HEK293T (cell line): ENCODE results near the gene L3MBTL3.

Source experiments
- ARNT ChIP-seq: fragments of 450-650 bp; IDR thresholded peaks from 2 replicates; pipeline ENCODE4 v1.6.1; 2017; ENCODE audit warnings: mild to moderate bottlenecking
- FOXA1 ChIP-seq: fragments of 450-650 bp; IDR thresholded peaks from 2 replicates; pipeline ENCODE4 v1.6.1; 2016; ENCODE audit warnings: mild to moderate bottlenecking
- FOXK2 ChIP-seq: fragments of 450-650 bp; IDR thresholded peaks from 2 replicates; pipeline ENCODE4 v1.6.1; 2016; ENCODE audit warnings: mild to moderate bottlenecking
- FOXM1 ChIP-seq: fragments of 450-650 bp; IDR thresholded peaks from 2 replicates; pipeline ENCODE4 v1.6.1; 2017; ENCODE audit warnings: mild to moderate bottlenecking, borderline replicate concordance
- HDGF ChIP-seq: fragments of 450-650 bp; IDR thresholded peaks from 2 replicates; pipeline ENCODE4 v1.6.1; 2017; ENCODE audit warnings: antibody characterized with exemption, borderline replicate concordance
- NFRKB ChIP-seq: fragments of 450-650 bp; IDR thresholded peaks from 2 replicates; pipeline ENCODE4 v1.6.1; 2016; ENCODE audit warnings: mild to moderate bottlenecking, moderate library complexity
- PKNOX1 ChIP-seq: fragments of 450-650 bp; IDR thresholded peaks from 2 replicates; pipeline ENCODE4 v1.6.1; 2016
- SP1 ChIP-seq: fragments of 450-650 bp; IDR thresholded peaks from 2 replicates; pipeline ENCODE4 v1.6.1; 2017
- SUZ12 ChIP-seq: fragments of 450-650 bp; IDR thresholded peaks from 2 replicates; pipeline ENCODE4 v1.6.1; 2016; ENCODE audit warnings: mild to moderate bottlenecking
- TARDBP ChIP-seq: fragments of 450-650 bp; IDR thresholded peaks from 2 replicates; pipeline ENCODE4 v1.6.1; 2016

DNA sequence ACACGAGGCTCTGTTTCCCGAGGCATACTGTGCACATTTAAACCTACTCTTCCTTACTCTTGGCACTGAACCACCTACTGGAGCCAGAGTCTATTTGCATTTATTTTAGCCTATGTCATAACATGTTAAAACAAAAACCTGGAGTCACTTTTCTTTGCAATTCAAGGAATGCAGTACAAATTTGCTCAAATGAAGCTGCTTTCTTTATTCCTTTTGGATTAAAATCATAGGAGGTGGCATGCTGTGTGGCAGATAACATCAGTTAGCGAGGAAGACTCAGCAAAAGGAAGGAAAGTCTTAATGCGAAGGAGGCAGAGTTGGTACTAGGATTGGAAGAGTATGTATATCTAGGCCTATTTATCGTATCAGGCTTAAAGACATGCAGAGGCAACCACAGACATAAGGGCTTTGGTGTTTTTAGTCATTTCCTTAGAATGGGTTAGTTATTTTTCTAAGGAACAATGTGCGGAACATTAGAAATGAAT lies 111.4 kb downstream of the L3MBTL3 start:
- TF ChIP-seq NFRKB (no peak), FOXA1 (no peak), HDGF (no peak), SP1 (no peak), FOXM1 (no peak), TARDBP (no peak), SUZ12 (no peak), FOXK2 (no peak), PKNOX1 (no peak), ARNT (no peak)
